HG02571 (cell line): ENCODE measurements around the gene KLHDC7A.
"Not testable (repeated sequence)": the region's sequence is repeated elsewhere in the genome, so short reads cannot be mapped to it uniquely, and the experiment has no call there.

Experiments used
- ATAC-seq: cut with Tn5 transposase; IDR thresholded peaks from one replicate; pipeline ENCODE4 v1.9.1; 2021; ENCODE audit warnings: mild to moderate bottlenecking, moderate library complexity; ENCODE audit not compliant: unreplicated experiment

The KLHDC7A gene

GRCh38 chr1:18480315-18481189 lies at the start of gene KLHDC7A:
TSS of gene KLHDC7A (plus strand) at chr1:18480930. CDS start at chr1:18480982, 52 bp downstream.
- no peak for ATAC-seq

- ATAC-seq: no peak
These were observed 46.7 kb upstream of the KLHDC7A start for GRCh38 chr1:18434041-18434440.

GRCh38 chr1:18440385-18441226 lies 40.1 kb upstream of the KLHDC7A start:
- no peak for ATAC-seq

GRCh38 chr1:18443587-18444520 lies 36.9 kb upstream of the KLHDC7A start:
- no peak for ATAC-seq

- no peak for ATAC-seq
These were observed 36.2 kb upstream of the KLHDC7A start for GRCh38 chr1:18444563-18444962.

DNA sequence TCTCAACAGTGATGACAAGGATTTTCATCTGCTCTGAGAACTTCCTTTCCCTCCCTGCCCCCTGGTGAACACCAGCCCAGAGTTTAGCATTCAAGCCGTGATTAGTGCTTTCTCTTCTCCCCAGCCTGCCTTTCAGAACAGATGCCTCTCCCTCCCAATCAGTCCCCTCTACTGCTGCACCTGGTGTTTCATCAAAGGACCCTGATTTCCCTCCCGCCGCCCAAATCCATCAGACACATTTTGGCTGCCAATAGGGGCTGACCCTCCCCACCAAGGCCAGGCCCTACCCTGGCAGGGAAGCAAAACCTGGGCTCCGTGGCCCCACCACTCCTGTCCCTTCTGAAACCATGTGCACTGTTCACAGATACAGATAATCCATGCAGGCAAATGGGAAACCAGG lies 34.0 kb upstream of the KLHDC7A start:
- ATAC-seq: no peak

GRCh38 chr1:18447509-18448220 lies 33.1 kb upstream of the KLHDC7A start:
- ATAC-seq: no peak

DNA sequence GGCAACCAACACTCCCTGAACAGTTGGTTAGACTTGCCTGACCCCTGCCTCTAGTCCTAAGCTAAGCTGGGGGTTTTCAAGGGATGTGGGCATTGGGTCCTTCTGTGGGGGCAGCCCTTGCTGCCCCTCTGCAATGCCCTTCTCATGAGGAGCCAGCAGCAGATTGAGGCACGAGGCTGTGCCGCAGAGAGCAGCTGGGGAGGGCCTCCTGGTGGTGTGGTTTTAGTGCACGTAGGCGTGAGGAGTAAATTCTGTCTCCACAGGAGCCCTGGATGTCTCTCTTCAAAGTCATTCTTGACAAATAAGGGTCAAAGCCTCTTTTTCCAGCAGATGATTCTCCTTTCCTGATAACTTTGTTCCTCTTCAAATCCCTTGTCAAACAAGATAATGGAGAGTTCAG lies 31.8 kb upstream of the KLHDC7A start:
- ATAC-seq: no peak

- no peak for ATAC-seq
These were observed 28.2 kb upstream of the KLHDC7A start for GRCh38 chr1:18452550-18452949.

DNA sequence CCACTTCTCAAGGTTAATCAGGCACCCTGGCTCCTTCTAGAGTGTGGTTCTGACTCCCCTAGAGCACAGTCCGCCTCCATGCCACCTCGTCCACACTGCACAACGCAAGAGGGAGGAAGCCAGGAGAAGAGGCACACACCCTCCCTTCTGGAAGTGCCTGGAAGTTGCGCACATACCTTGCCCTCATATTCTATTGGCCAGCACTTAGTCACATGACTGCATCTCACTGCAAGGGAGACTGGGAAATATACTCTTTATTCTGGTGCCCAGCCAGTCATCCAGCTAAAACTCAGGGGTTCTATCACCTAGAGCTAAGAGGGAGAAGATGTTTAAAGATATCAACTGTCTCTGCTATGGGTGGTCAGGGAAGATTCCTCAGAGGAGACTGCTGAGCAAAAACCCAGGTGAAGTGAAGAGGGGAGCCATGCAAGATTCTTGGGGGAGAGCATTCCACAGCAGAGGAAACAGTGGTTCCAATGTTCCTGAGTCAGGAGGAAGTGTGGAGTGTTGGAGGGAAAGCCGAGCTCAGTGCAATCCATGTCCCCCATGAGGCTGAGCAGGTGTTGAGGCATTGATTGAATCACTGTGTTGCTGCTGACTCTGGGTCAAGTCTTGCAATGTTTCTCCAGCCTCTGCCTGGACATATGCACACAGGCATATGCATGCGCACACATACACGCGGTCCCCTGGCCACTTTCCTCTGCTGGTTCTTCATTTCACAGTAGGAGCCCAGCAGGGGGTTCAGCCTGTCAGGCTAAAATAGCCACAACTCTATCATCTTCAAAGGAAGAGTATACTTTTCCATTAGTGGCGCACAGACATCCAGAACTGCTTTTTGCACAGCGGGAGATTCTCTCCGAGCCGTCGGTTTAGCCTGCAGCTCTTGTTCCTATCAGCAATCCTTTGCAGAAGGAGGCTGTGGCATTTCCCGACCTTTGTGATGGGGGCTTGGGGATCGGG lies 22.3 kb upstream of the KLHDC7A start:
- no peak for ATAC-seq

DNA sequence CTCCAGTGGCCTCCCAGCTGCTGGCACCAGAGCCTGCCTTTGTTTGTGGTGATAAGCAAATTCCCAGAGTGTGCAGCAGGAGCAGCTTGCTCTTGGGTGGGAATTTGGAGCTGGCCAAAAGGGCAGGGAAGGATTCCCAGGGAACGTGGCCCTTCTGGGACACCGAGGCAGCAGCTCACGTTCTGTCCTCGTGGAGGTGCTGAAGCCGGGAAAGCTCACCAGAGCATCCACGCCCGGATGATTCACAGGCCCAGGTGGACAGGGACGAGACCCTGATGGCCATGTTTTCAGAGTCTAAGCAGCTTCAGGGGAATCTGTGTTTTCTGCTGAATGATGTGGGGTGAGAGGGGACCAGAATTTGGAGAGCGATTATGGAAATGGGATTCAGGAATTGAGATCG lies 19.1 kb upstream of the KLHDC7A start:
- no peak for ATAC-seq

GRCh38 chr1:18462517-18462916 lies 18.2 kb upstream of the KLHDC7A start:
- not testable (repeated sequence) for ATAC-seq

DNA sequence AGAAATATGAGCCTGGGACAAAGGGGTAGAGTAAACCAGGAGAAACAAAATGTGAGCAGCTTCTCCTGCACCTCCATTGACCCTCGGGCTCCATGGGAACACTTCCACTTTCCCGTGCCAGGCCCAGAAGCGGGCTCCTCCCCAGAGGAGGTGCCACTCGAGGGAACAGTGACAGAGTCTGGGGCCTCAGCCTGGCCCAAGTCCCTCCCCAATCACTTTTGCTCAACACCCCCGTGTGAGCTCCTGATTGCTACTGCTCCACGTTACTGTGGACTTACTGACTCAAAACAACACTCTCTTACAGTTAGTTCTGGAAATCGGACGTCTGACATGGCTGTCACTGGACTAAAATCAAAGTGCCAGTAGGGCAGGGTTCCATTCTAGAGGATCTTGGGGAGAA lies 17.7 kb upstream of the KLHDC7A start:
- ATAC-seq: no peak

DNA sequence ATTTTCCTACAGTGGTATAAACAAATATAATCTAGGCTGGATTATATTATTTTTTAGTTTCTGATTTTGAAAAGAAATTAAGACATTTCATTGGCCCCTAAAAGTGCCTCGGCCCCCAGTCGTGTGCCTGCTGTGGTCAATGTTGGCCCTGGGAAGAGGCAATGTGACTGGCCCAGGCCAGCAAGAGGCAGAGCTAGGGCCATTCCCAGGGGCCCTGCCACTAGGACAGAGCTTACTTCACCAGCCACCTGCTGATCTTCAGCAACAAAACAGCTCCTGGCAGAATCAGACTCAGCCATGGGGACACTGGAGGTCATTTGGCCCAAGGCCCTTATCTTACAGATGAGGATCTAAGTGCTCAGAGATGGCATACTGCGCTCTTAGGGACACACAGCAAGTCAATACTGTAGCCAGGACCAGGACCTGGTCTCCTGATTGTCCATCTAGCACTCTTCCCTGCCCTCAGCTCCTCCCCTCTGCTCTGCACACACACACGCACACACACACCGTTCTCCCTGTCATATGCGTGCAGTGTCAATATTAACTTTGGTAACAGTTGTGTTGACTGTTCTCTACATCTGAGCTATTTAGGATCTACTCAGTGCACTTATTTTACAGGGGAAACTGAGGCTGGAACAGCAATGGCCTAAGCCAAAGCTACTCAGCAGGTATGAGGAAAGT lies 16.6 kb upstream of the KLHDC7A start:
- ATAC-seq: no peak

GRCh38 chr1:18464665-18465050 lies 16.1 kb upstream of the KLHDC7A start:
- no peak for ATAC-seq

DNA sequence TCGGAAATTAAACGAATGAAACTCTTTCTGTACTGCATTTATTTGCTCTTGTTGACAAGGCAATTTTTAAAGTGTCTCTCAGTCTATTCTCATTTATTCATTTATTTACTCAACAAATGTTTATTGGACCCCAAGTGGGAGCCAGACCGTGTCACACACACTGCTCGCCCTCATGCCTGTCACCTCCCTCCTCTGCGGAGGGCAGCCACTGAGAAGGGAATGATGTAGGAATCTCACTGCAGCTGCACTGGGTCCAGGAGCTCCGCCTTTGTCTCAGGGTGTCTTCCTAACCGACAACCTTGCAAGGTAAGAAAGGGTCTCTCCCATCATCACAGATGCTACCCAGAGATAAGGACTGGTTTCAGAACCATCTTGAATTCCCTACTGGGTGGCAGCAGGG lies 14.1 kb upstream of the KLHDC7A start:
- ATAC-seq: no peak

DNA sequence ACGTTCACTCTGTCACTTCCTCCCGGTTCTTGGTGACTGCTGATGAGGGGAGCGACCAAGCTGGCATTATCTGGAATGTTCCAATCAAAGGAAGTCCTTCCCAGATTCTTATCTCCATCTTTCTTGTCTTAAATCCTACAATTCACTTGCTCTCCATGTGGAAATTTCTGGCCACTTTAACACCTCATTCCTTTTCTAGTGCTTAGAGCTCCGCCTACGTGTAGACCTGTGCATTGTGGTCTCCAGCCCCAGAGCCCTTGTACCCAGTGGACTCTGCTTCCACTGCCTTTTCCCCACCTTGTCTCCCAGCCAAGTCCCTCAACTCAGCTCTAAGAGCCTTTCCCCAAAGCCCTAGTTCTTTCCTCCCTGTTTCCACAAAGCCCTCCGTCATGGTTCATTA lies 12.2 kb upstream of the KLHDC7A start:
- no peak for ATAC-seq

DNA sequence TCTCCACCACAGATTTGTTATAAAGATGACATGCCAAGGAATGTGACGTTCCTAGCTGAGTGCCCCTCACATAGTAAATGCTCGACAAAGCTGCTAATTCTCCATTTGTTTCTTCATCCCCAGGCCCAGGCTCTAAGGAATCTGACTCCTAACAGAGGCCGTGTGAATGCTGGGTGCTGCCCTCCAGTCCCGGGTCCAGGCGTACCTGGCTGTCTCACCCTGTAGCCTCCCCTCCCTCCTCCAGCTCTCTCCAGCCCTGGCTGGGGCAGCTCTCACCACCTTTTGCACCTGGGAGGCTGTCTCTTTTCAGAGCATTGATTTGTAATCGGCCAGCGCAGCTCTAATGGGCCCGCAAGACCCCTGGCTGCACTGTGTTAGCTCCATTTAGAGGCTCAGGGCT lies 11.2 kb upstream of the KLHDC7A start:
- no peak for ATAC-seq
